Cardiac muscle cell (in vitro differentiated cells and primary cell): Measurements from ENCODE around the gene EVX2. TPM values are rescaled to one million over a fixed set of nuclear protein-coding genes. Genes with fewer than 3 reads are reported as not detected.

Experiments used
- DNase-seq, 2 donors: peaks; one replicate each; pipeline versions ENCODE4 v3.0.0 to v3.0.0-alpha.2; 2010 to 2017; ENCODE audit warnings: low read depth in 1 of 2, low spot score in 1 of 2
- H3K27ac ChIP-seq: fragments of 200-600 bp; sonication (generic); 2 replicates; pipeline ENCODE4 v1.5.1; 2016
- H3K27me3 ChIP-seq: fragments of 200-600 bp; sonication (generic); 2 replicates; pipeline ENCODE4 v1.6.0; 2016; ENCODE audit warnings: control low read depth
- H3K36me3 ChIP-seq: fragments of 200-600 bp; sonication (generic); 2 replicates; pipeline ENCODE4 v1.5.1; 2016; ENCODE audit warnings: control low read depth
- H3K4me1 ChIP-seq: fragments of 200-600 bp; sonication (generic); 2 replicates; pipeline ENCODE4 v1.8.1; 2017; ENCODE audit warnings: low read depth, mild to moderate bottlenecking, mixed run types
- H3K4me3 ChIP-seq: fragments of 200-600 bp; sonication (generic); 2 replicates; pipeline ENCODE4 v1.5.1; 2016; ENCODE audit warnings: mild to moderate bottlenecking
- H3K9me3 ChIP-seq: fragments of 200-600 bp; sonication (generic); 2 replicates; pipeline ENCODE4 v1.5.1; 2017; ENCODE audit warnings: low read depth, mild to moderate bottlenecking, control low read depth
- polyA plus RNA-seq: library from polyadenylated mRNA; unstranded; fragments of >200 nt; fragmentation: Nextera tagmentation; extraction: Ambion mirVana; gene quantifications from 2 replicates; pipeline ENCODE4 v1.2.1, GENCODE V29; 2016
- total RNA-seq: library from RNA; depleted of rRNA; stranded (reverse); fragments of >200 nt; gene quantifications from 2 replicates; pipeline ENCODE4 v1.2.3, GENCODE V29; 2016
- TF ChIP-seq, protein P1 (sequence below): IDR thresholded peaks from 2 replicates; pipeline ENCODE4 v1.5.1; 2012; ENCODE audit warnings: low read depth, mild to moderate bottlenecking, low read length

Gene EVX2
- total and polyA plus RNA-seq, 2 experiments from 2014 or later = 0.06 to 0.28 TPM

DNA sequence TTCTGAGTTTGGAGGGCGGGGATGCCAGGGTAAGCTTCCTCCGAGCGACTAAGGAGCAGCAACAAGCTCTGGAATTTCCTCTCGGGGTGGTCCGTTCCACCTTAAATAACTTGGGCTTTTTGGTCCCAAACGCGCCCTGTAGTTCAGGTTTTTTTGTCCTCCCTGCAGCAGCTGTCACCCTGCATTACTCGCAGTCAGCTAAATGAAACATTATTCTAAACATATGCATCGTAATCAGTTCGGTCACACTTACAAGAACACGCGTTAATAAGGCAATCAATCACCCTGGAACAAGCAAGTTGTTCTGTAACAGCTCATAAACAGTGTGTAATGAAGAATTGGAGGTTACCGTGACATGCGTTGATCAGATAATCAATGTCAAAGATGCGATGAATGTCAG, 8.3 kb downstream of the EVX2 start:
- H3K4me3 ChIP-seq = peak overlapping the region; percentile 7
- H3K9me3 ChIP-seq = no peaks in the 10 kb centered on the region
- no peaks in the 10 kb centered on the region for H3K36me3 ChIP-seq
- peaks cover 3% of the 10 kb centered on the region for H3K4me1 ChIP-seq
- DNase-seq = no peak
- H3K27ac ChIP-seq = no peak overlapping the region
- TF ChIP-seq, protein P1, sequence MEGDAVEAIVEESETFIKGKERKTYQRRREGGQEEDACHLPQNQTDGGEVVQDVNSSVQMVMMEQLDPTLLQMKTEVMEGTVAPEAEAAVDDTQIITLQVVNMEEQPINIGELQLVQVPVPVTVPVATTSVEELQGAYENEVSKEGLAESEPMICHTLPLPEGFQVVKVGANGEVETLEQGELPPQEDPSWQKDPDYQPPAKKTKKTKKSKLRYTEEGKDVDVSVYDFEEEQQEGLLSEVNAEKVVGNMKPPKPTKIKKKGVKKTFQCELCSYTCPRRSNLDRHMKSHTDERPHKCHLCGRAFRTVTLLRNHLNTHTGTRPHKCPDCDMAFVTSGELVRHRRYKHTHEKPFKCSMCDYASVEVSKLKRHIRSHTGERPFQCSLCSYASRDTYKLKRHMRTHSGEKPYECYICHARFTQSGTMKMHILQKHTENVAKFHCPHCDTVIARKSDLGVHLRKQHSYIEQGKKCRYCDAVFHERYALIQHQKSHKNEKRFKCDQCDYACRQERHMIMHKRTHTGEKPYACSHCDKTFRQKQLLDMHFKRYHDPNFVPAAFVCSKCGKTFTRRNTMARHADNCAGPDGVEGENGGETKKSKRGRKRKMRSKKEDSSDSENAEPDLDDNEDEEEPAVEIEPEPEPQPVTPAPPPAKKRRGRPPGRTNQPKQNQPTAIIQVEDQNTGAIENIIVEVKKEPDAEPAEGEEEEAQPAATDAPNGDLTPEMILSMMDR = no peak
- H3K27me3 ChIP-seq = peaks cover 100% of the 10 kb centered on the region

DNA sequence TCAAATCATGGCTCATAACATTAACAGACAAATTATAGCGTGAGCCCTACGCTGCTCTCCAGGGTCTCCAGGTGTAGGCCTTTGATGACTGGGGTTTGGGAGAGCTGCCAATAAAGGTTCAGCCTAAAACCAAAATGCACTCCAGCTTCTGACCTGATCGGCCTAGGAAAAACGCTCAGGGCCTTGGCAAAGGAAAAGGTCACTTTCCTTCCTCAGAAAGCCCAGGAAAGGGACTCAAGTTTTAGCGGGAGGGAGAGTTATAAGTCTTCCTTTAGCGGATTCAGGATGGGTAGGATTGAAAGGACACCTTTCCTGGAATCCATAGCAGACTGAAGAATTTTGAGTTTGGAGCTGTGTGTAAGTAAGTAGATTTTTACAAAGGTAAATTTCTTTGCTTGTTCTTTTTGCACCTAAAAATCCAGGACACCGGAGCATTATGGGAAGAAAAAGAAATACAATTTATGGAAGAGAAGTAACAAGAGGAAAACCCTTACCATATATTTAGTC, 8.8 kb downstream of the EVX2 start:
- Histone ChIP-seq H3K27me3 (peaks cover 100% of the 10 kb centered on the region), H3K4me3 (peak overlapping the region; percentile 7), H3K4me1 (peaks cover 3% of the 10 kb centered on the region), H3K9me3 (no peaks in the 10 kb centered on the region), H3K36me3 (no peaks in the 10 kb centered on the region), H3K27ac (no peak overlapping the region)
- TF ChIP-seq, protein P1 = no peak
- no peak for DNase-seq

DNA sequence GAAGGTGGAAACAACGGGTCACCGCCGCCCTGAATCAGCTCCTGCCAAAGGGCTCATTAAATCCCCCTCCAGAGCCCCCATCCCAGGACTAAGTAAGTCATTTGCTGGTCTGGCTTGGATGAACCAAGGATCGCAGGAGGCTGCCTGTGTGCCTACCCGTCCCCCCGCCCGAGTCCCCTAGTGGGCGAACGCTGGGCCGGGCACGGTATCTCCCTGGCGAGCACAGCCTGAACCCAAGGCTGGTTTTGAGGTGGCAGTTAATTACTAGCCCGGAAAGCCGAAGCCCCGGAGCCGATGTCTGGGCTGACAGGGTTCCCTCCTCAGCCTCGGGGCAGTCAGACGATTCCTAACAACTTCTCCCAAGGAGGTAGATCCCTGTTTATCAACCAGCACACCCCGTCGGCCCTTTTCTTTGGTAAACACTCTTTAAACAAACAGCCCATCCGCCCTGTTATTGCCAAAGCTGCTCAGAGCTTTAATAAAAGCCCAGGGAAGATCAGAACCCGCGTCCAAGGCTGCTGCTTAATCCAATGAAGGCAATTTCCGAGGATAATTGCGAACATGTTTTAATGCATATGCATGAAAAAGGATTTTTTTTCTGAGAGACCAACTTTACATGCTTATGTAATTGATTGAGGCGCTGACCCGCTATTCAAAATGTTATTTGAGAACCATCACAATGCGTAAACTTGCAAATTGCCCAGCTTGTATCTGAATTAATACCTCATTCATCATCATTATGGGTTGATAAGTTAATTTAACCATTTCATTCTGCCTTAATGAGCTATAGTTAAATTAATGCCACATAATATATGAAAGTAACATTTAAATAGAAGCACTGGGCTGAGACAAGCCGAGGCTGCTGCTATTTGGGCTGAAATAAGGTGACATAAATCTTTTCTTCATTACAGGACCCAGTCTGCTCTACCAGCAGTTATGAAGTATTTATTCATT, 10.5 kb downstream of the EVX2 start:
- DNase-seq = no peak
- H3K9me3 ChIP-seq = no peaks in the 10 kb centered on the region
- TF ChIP-seq, protein P1 = no peak
- H3K4me3 ChIP-seq = no peak overlapping the region
- H3K27ac ChIP-seq = no peak overlapping the region
- H3K4me1 ChIP-seq = no peaks in the 10 kb centered on the region
- peaks cover 100% of the 10 kb centered on the region for H3K27me3 ChIP-seq
- no peaks in the 10 kb centered on the region for H3K36me3 ChIP-seq

DNA sequence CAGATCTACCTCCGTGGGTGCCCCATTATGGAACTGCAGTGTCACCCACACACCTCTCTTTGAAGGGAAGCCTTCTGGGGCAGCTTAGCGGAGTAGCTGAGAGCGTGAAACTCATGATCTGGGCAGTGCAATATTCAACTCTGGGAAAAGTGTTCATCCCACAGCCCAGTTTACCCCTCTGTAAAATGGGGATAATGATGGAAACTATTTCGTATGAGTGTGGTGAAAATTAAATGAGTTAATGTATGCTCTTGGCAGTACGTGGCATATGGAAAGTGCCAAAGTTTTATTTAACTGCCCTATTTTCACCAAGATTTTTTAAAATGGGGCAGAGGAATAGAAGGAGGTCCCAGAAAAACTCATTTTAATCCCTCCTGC, 11.5 kb downstream of the EVX2 start:
- Histone ChIP-seq H3K27me3 (peaks cover 100% of the 10 kb centered on the region), H3K36me3 (no peaks in the 10 kb centered on the region), H3K27ac (no peak overlapping the region), H3K9me3 (no peaks in the 10 kb centered on the region), H3K4me1 (no peaks in the 10 kb centered on the region), H3K4me3 (no peak overlapping the region)
- TF ChIP-seq, protein P1 = no peak
- DNase-seq = no peak

DNA sequence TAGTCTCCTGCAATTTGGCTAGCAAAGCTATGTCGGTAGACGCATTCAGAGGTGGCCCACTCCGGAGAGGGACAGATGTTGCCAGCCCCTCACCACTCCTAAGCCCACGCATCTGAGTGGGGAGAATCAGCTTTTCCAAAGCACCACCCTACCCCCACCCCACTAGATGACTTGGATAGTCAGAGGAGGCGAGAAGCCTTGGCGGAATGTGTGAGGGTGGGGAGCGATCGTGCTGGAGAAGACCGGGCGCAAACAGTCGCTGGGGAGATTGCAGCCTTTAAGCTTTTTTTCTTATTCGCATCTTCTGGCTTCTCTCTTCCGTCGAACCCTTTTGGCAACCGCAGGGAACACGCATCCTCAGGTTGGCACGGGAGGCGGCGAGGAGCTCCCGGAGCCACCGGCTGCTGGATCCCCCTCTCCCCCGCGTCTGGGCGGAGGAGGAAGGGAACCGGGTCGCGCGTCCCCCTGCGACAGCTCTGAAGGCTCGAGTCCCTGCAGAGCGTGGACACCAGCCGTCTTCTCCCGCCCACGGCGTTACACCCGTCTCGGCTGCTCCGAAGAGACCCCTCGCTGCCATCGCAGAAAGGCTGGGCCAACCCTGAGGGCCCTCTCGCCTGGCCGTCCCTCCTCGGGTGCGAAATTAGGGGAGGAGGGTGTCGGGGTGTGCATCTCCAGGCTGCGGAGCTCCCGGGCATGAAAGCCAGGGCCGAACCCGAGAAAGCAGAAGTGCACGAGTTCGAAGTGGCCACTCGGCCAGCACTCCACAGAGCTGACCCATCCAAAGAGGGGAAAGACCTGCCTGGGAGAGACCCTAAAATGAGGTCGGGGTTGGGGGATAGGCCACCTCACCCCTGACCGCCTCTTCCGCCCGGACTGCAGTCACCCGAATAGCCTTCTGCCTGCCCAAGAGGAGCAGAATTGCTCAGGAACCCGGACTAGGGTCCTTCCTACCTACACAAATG, 12.2 kb downstream of the EVX2 start:
- Histone ChIP-seq H3K4me3 (no peak overlapping the region), H3K4me1 (no peaks in the 10 kb centered on the region), H3K9me3 (no peaks in the 10 kb centered on the region), H3K27me3 (peaks cover 100% of the 10 kb centered on the region), H3K27ac (no peak overlapping the region), H3K36me3 (no peaks in the 10 kb centered on the region)
- TF ChIP-seq, protein P1 = no peak
- no peak for DNase-seq
